ENCODE measurements around the gene DNAH9. TPM values are rescaled to one million over a fixed set of nuclear protein-coding genes. Genes with fewer than 3 reads are reported as not detected.

Gene DNAH9
- total and polyA plus RNA-seq, 9 donors = 0.18 to 0.94 (median 0.52) TPM

- no peak overlapping the region for H3K27ac ChIP-seq (ENCODE audit: low read length)
- 81% methylated on average over 8 of the region's 8 CpGs for WGBS (ENCODE audit: insufficient coverage)
- peak; percentile 27 for DNase-seq
Measured at GRCh38 chr17:11701911-11702310, 103.6 kb downstream of the DNAH9 start.

GRCh38 chr17:11704041-11704440 is 105.8 kb downstream of the DNAH9 start:
- H3K4me3 ChIP-seq (ENCODE audit: low read length) = no peak overlapping the region
- H3K27me3 ChIP-seq (ENCODE audit: control insufficient read depth, insufficient read depth, low read length) = no peaks in the 10 kb centered on the region
- H3K27ac ChIP-seq (ENCODE audit: low read length) = no peak overlapping the region
- peaks cover 2% of the 10 kb centered on the region for H3K4me1 ChIP-seq (ENCODE audit: control insufficient read depth, insufficient read depth, low read length)
- DNase-seq = no peak
- H3K9me3 ChIP-seq (replicated peaks; ENCODE audit: control insufficient read depth, low read depth, low read length) = no peaks in the 10 kb centered on the region
- 100% methylated on average over 3 of the region's 3 CpGs for WGBS (ENCODE audit: insufficient coverage)
- H3K36me3 ChIP-seq (ENCODE audit: control insufficient read depth, insufficient read depth, low read length) = no peaks in the 10 kb centered on the region

More at GRCh38 chr17:11701911-11702310, 103.6 kb downstream of the DNAH9 start:
- Histone ChIP-seq H3K4me1 (ENCODE audit: control insufficient read depth, insufficient read depth, low read length) (peaks cover 2% of the 10 kb centered on the region), H3K9me3 (replicated peaks; ENCODE audit: control insufficient read depth, low read depth, low read length) (no peaks in the 10 kb centered on the region), H3K4me3 (ENCODE audit: low read length) (no peak overlapping the region), H3K36me3 (ENCODE audit: control insufficient read depth, insufficient read depth, low read length) (no peaks in the 10 kb centered on the region), H3K27me3 (ENCODE audit: control insufficient read depth, insufficient read depth, low read length) (no peaks in the 10 kb centered on the region)

GRCh38 chr17:11705111-11705510 is 106.8 kb downstream of the DNAH9 start:
- peak; percentile 41 for DNase-seq
- no peak overlapping the region for H3K27ac ChIP-seq (ENCODE audit: low read length)
- no peaks in the 10 kb centered on the region for H3K9me3 ChIP-seq (replicated peaks; ENCODE audit: control insufficient read depth, low read depth, low read length)
- 83% methylated on average over 1 of the region's 3 CpGs for WGBS (ENCODE audit: insufficient coverage)
- peaks cover 2% of the 10 kb centered on the region for H3K4me1 ChIP-seq (ENCODE audit: control insufficient read depth, insufficient read depth, low read length)
- no peak overlapping the region for H3K4me3 ChIP-seq (ENCODE audit: low read length)
- no peaks in the 10 kb centered on the region for H3K36me3 ChIP-seq (ENCODE audit: control insufficient read depth, insufficient read depth, low read length)
- H3K27me3 ChIP-seq (ENCODE audit: control insufficient read depth, insufficient read depth, low read length) = no peaks in the 10 kb centered on the region

- no peaks in the 10 kb centered on the region for H3K9me3 ChIP-seq (replicated peaks; ENCODE audit: control insufficient read depth, low read depth, low read length)
- DNase-seq = no peak
- no CpG with 5 or more reads among the region's 4 CpGs for WGBS (ENCODE audit: insufficient coverage)
Measured at GRCh38 chr17:11707586-11707985, 109.3 kb downstream of the DNAH9 start.

GRCh38 chr17:11712456-11712855 is 114.2 kb downstream of the DNAH9 start:
- H3K4me3 ChIP-seq (ENCODE audit: low read length) = no peak overlapping the region
- no peaks in the 10 kb centered on the region for H3K9me3 ChIP-seq (replicated peaks; ENCODE audit: control insufficient read depth, low read depth, low read length)
- H3K4me1 ChIP-seq (ENCODE audit: control insufficient read depth, insufficient read depth, low read length) = no peaks in the 10 kb centered on the region
- H3K36me3 ChIP-seq (ENCODE audit: control insufficient read depth, insufficient read depth, low read length) = no peaks in the 10 kb centered on the region
- H3K27ac ChIP-seq (ENCODE audit: low read length) = no peak overlapping the region
- H3K27me3 ChIP-seq (ENCODE audit: control insufficient read depth, insufficient read depth, low read length) = peaks cover 2% of the 10 kb centered on the region
- no peak for DNase-seq
- no CpG with 5 or more reads among the region's 3 CpGs for WGBS (ENCODE audit: insufficient coverage)

More at GRCh38 chr17:11707586-11707985, 109.3 kb downstream of the DNAH9 start:
- Histone ChIP-seq H3K27ac (ENCODE audit: low read length) (no peak overlapping the region), H3K36me3 (ENCODE audit: control insufficient read depth, insufficient read depth, low read length) (no peaks in the 10 kb centered on the region), H3K4me3 (ENCODE audit: low read length) (no peak overlapping the region), H3K27me3 (ENCODE audit: control insufficient read depth, insufficient read depth, low read length) (peaks cover 2% of the 10 kb centered on the region), H3K4me1 (ENCODE audit: control insufficient read depth, insufficient read depth, low read length) (peaks cover 2% of the 10 kb centered on the region)

GRCh38 chr17:11719203-11719602 is 120.9 kb downstream of the DNAH9 start:
- Histone ChIP-seq H3K27ac (ENCODE audit: low read length) (no peak overlapping the region), H3K4me1 (ENCODE audit: control insufficient read depth, insufficient read depth, low read length) (no peaks in the 10 kb centered on the region), H3K4me3 (ENCODE audit: low read length) (no peak overlapping the region), H3K27me3 (ENCODE audit: control insufficient read depth, insufficient read depth, low read length) (no peaks in the 10 kb centered on the region), H3K9me3 (replicated peaks; ENCODE audit: control insufficient read depth, low read depth, low read length) (no peaks in the 10 kb centered on the region), H3K36me3 (ENCODE audit: control insufficient read depth, insufficient read depth, low read length) (no peaks in the 10 kb centered on the region)
- 95% methylated on average over 8 of the region's 11 CpGs for WGBS (ENCODE audit: insufficient coverage)
- no peak for DNase-seq

- DNase-seq = peak; percentile 49
- Histone ChIP-seq H3K27ac (ENCODE audit: low read length) (no peak overlapping the region), H3K9me3 (replicated peaks; ENCODE audit: control insufficient read depth, low read depth, low read length) (no peaks in the 10 kb centered on the region)
Measured at GRCh38 chr17:11719856-11720255, 121.6 kb downstream of the DNAH9 start.

GRCh38 chr17:11720816-11721215 is 122.5 kb downstream of the DNAH9 start:
- Histone ChIP-seq H3K36me3 (ENCODE audit: control insufficient read depth, insufficient read depth, low read length) (no peaks in the 10 kb centered on the region), H3K27ac (ENCODE audit: low read length) (no peak overlapping the region), H3K4me1 (ENCODE audit: control insufficient read depth, insufficient read depth, low read length) (no peaks in the 10 kb centered on the region), H3K4me3 (ENCODE audit: low read length) (no peak overlapping the region), H3K27me3 (ENCODE audit: control insufficient read depth, insufficient read depth, low read length) (no peaks in the 10 kb centered on the region), H3K9me3 (replicated peaks; ENCODE audit: control insufficient read depth, low read depth, low read length) (no peaks in the 10 kb centered on the region)
- DNase-seq = peak; percentile 24
- WGBS (ENCODE audit: insufficient coverage) = no CpG with 5 or more reads among the region's 2 CpGs

More at GRCh38 chr17:11719856-11720255, 121.6 kb downstream of the DNAH9 start:
- no peak overlapping the region for H3K4me3 ChIP-seq (ENCODE audit: low read length)
- no peaks in the 10 kb centered on the region for H3K27me3 ChIP-seq (ENCODE audit: control insufficient read depth, insufficient read depth, low read length)
- no peaks in the 10 kb centered on the region for H3K36me3 ChIP-seq (ENCODE audit: control insufficient read depth, insufficient read depth, low read length)
- H3K4me1 ChIP-seq (ENCODE audit: control insufficient read depth, insufficient read depth, low read length) = no peaks in the 10 kb centered on the region
- 79% methylated on average over 3 of the region's 6 CpGs for WGBS (ENCODE audit: insufficient coverage)

GRCh38 chr17:11730747-11731146 is 132.5 kb downstream of the DNAH9 start:
- H3K27me3 ChIP-seq (ENCODE audit: control insufficient read depth, insufficient read depth, low read length) = no peaks in the 10 kb centered on the region
- H3K36me3 ChIP-seq (ENCODE audit: control insufficient read depth, insufficient read depth, low read length) = no peaks in the 10 kb centered on the region
- no peak for DNase-seq
- H3K9me3 ChIP-seq (replicated peaks; ENCODE audit: control insufficient read depth, low read depth, low read length) = no peaks in the 10 kb centered on the region
- no peak overlapping the region for H3K27ac ChIP-seq (ENCODE audit: low read length)
- H3K4me3 ChIP-seq (ENCODE audit: low read length) = no peak overlapping the region
- 100% methylated on average over 3 of the region's 3 CpGs for WGBS (ENCODE audit: insufficient coverage)
- H3K4me1 ChIP-seq (ENCODE audit: control insufficient read depth, insufficient read depth, low read length) = no peaks in the 10 kb centered on the region

- Histone ChIP-seq H3K4me1 (ENCODE audit: control insufficient read depth, insufficient read depth, low read length) (no peaks in the 10 kb centered on the region), H3K9me3 (replicated peaks; ENCODE audit: control insufficient read depth, low read depth, low read length) (no peaks in the 10 kb centered on the region), H3K36me3 (ENCODE audit: control insufficient read depth, insufficient read depth, low read length) (no peaks in the 10 kb centered on the region), H3K27me3 (ENCODE audit: control insufficient read depth, insufficient read depth, low read length) (peaks cover 2% of the 10 kb centered on the region), H3K27ac (ENCODE audit: low read length) (no peak overlapping the region), H3K4me3 (ENCODE audit: low read length) (no peak overlapping the region)
- DNase-seq = no peak
- 59% methylated on average over 8 of the region's 15 CpGs for WGBS (ENCODE audit: insufficient coverage)
Measured at GRCh38 chr17:11736613-11737312, 138.5 kb downstream of the DNAH9 start.
